MCF 10A (cell line): ENCODE data around the gene KCNIP1. TPM values are rescaled to one million over a fixed set of nuclear protein-coding genes. Genes with fewer than 3 reads are reported as not detected.

ENCODE experiments used
- BruUV-seq: library from RNA; stranded (reverse); fragments of 400-500 nt; replicated peaks from 2 replicates; lab custom pipeline; 2021; lab: Mats Ljungman, UMichigan
- CTCF ChIA-PET: fragments of 300-600 bp; sonication (Branson Sonifier 250); formaldehyde crosslinking; extraction: SDS; loops from one replicate; lab custom pipeline; 2021; ENCODE audit warnings: antibody characterized with exemption, inconsistent platforms; lab: Yijun Ruan, JAX
- POLR2A ChIA-PET: fragments of 300-600, 350-650 bp; sonication (Branson Sonifier 250); formaldehyde crosslinking; extraction: SDS; loops from one replicate; lab custom pipeline; 2020; ENCODE audit warnings: antibody characterized with exemption, inconsistent platforms; lab: Yijun Ruan, JAX
- DNase-seq: peaks from one replicate; pipeline ENCODE4 v3.0.0-alpha.2; 2018; ENCODE audit not compliant: unreplicated experiment
- H3K27ac Mint-ChIP-seq: one replicate; pipeline ENCODE4 v1.8.0; 2022; ENCODE audit warnings: mild to moderate bottlenecking, low read depth, mixed read lengths; ENCODE audit not compliant: unreplicated experiment
- H3K27me3 Mint-ChIP-seq: one replicate; pipeline ENCODE4 v1.8.0; 2022; ENCODE audit warnings: mixed read lengths; ENCODE audit not compliant: insufficient read depth, unreplicated experiment
- H3K36me3 Mint-ChIP-seq: one replicate; pipeline ENCODE4 v1.8.0; 2022; ENCODE audit warnings: mild to moderate bottlenecking, moderate library complexity, mixed read lengths; ENCODE audit not compliant: insufficient read depth, unreplicated experiment
- H3K4me1 Mint-ChIP-seq: one replicate; pipeline ENCODE4 v1.8.0; 2022; ENCODE audit warnings: mixed read lengths; ENCODE audit not compliant: insufficient read depth, unreplicated experiment
- H3K4me3 Mint-ChIP-seq: one replicate; pipeline ENCODE4 v1.8.0; 2022; ENCODE audit warnings: mild to moderate bottlenecking, moderate library complexity, mixed read lengths; ENCODE audit not compliant: unreplicated experiment
- H3K9me3 Mint-ChIP-seq: one replicate; pipeline ENCODE4 v1.8.0; 2022; ENCODE audit warnings: mixed read lengths; ENCODE audit not compliant: unreplicated experiment
- CTCF ChIP-seq: fragments of 200-600 bp; IDR thresholded peaks from one replicate; pipeline ENCODE4 v1.8.0; 2022; ENCODE audit warnings: antibody characterized with exemption, mild to moderate bottlenecking; ENCODE audit not compliant: unreplicated experiment
- intact Hi-C: fragments of 100-400 bp; cut with micrococcal nuclease; formaldehyde crosslinking; loops from 2 replicates; pipeline ENCODE4 v1.14.1; 2022
- total RNA-seq: library from RNA; stranded (reverse); gene quantifications from 2 replicates; pipeline ENCODE4 v1.2.3, GENCODE V29; 2022

The KCNIP1 gene
- total RNA-seq, 1 experiment from 2014 or later: not detected

- no peak for DNase-seq
- no TSS peak for BruUV-seq
- Mint-ChIP-seq H3K27ac (no peak overlapping the region), H3K9me3 (no peaks in the 10 kb centered on the region), H3K36me3 (no peaks in the 10 kb centered on the region), H3K27me3 (peaks cover 49% of the 10 kb centered on the region), H3K4me3 (no peak overlapping the region), H3K4me1 (no peaks in the 10 kb centered on the region)
- intact Hi-C loops: no loop called here
- no peak for TF ChIP-seq CTCF
- ChIA-PET CTCF (no interaction called here), POLR2A (no interaction called here)
Observed at GRCh38 chr5:170559296-170559695, 55.5 kb downstream of the KCNIP1 start.

- DNase-seq: no peak
- no peak for TF ChIP-seq CTCF
- BruUV-seq: no TSS peak
- ChIA-PET CTCF (no interaction called here), POLR2A (no interaction called here)
- intact Hi-C loops: no loop called here
- Mint-ChIP-seq H3K9me3 (no peaks in the 10 kb centered on the region), H3K36me3 (no peaks in the 10 kb centered on the region), H3K4me3 (no peak overlapping the region), H3K4me1 (no peaks in the 10 kb centered on the region), H3K27me3 (peaks cover 65% of the 10 kb centered on the region), H3K27ac (no peak overlapping the region)
Observed at GRCh38 chr5:170560938-170561337, 57.1 kb downstream of the KCNIP1 start.

- no peak for TF ChIP-seq CTCF
- H3K4me3 Mint-ChIP-seq: no peak overlapping the region
- no peaks in the 10 kb centered on the region for H3K4me1 Mint-ChIP-seq
- no peaks in the 10 kb centered on the region for H3K36me3 Mint-ChIP-seq
- H3K9me3 Mint-ChIP-seq: no peaks in the 10 kb centered on the region
- no TSS peak for BruUV-seq
- H3K27me3 Mint-ChIP-seq: peaks cover 79% of the 10 kb centered on the region
- intact Hi-C loops: no loop called here
- H3K27ac Mint-ChIP-seq: no peak overlapping the region
- CTCF ChIA-PET: interaction anchor here (0.7 kb wide), 1 partner anchor 23 kb away, joined by 3 read pairs; no protein-coding TSS in a partner anchor
- POLR2A ChIA-PET: interaction anchor here (1.2 kb wide), 1 partner anchor 10 kb away, joined by 4 read pairs; no protein-coding TSS in a partner anchor
- no peak for DNase-seq
Observed at GRCh38 chr5:170562166-170562874, 58.5 kb downstream of the KCNIP1 start.

- no TSS peak for BruUV-seq
- H3K27me3 Mint-ChIP-seq: peaks cover 85% of the 10 kb centered on the region
- DNase-seq: no peak
- POLR2A ChIA-PET: interaction anchor here (1.2 kb wide), 1 partner anchor 10 kb away, joined by 4 read pairs; no protein-coding TSS in a partner anchor
- no peaks in the 10 kb centered on the region for H3K9me3 Mint-ChIP-seq
- H3K4me1 Mint-ChIP-seq: no peaks in the 10 kb centered on the region
- no peak overlapping the region for H3K4me3 Mint-ChIP-seq
- no peak overlapping the region for H3K27ac Mint-ChIP-seq
- CTCF ChIA-PET: interaction anchor here (0.7 kb wide), 1 partner anchor 23 kb away, joined by 3 read pairs; no protein-coding TSS in a partner anchor
- intact Hi-C loops: no loop called here
- H3K36me3 Mint-ChIP-seq: no peaks in the 10 kb centered on the region
- no peak for TF ChIP-seq CTCF
Observed at GRCh38 chr5:170562875-170563228, 59.0 kb downstream of the KCNIP1 start.
